ENCODE results near the gene TENT5C.

- TF ChIP-seq POLR2A (IDR thresholded peaks at IDR 0.05) (no peak), CTCF (IDR thresholded peaks at IDR 0.05) (no peak)
These were observed 18.9 kb upstream of the TENT5C start for GRCh38 chr1:117586747-117587498.

Measured in tibial nerve (tissue), 3 donors.